GM23338 (cell line): ENCODE results near the gene ABCA13. TPM values are rescaled to one million over a fixed set of nuclear protein-coding genes. Genes with fewer than 3 reads are reported as not detected.

Experiments used
- ATAC-seq: fragments of 200-7000 bp; cut with Tn5 transposase; 3 replicates; pipeline ENCODE4 v1.9.1; 2020
- DNase-seq: peaks from one replicate; pipeline ENCODE4 v3.0.0-alpha.2; 2015; ENCODE audit warnings: low spot score
- H2AFZ ChIP-seq: fragments of 200-600 bp; sonication (generic); 2 replicates; pipeline ENCODE4 v1.8.0; 2016; ENCODE audit warnings: antibody characterized with exemption, mild to moderate bottlenecking, moderate library complexity
- H3F3A ChIP-seq: fragments of 200-600 bp; sonication (generic); replicated peaks from 2 replicates; pipeline ENCODE4 v1.8.0; 2017; ENCODE audit warnings: antibody characterized with exemption, mixed run types, low read depth
- H3K27ac ChIP-seq: fragments of 200-600 bp; sonication (generic); 2 replicates; pipeline ENCODE4 v1.6.1; 2016; ENCODE audit warnings: low read depth
- H3K27me3 ChIP-seq: fragments of 200-600 bp; sonication (generic); 2 replicates; pipeline ENCODE4 v1.8.0; 2016; ENCODE audit warnings: mild to moderate bottlenecking, mixed run types, moderate library complexity; ENCODE audit not compliant: insufficient read depth
- H3K36me3 ChIP-seq: fragments of 200-600 bp; sonication (generic); 2 replicates; pipeline ENCODE4 v1.8.0; 2016; ENCODE audit warnings: mild to moderate bottlenecking; ENCODE audit not compliant: insufficient read depth
- H3K4me1 ChIP-seq: fragments of 200-600 bp; sonication (generic); 2 replicates; pipeline ENCODE4 v1.8.0; 2016; ENCODE audit warnings: mild to moderate bottlenecking, moderate library complexity; ENCODE audit not compliant: insufficient read depth
- H3K4me2 ChIP-seq: fragments of 200-600 bp; sonication (generic); 2 replicates; pipeline ENCODE4 v1.7.1; 2017; ENCODE audit warnings: mixed run types
- H3K4me3 ChIP-seq: fragments of 200-600 bp; sonication (generic); 2 replicates; pipeline ENCODE4 v1.6.1; 2016; ENCODE audit warnings: mixed run types
- H3K79me2 ChIP-seq: fragments of 200-600 bp; sonication (generic); replicated peaks from 2 replicates; pipeline ENCODE4 v1.8.0; 2017; ENCODE audit warnings: mild to moderate bottlenecking; ENCODE audit not compliant: insufficient read depth
- H3K9me2 ChIP-seq: fragments of 200-600 bp; sonication (generic); 2 replicates; pipeline ENCODE4 v1.8.0; 2017; ENCODE audit not compliant: insufficient read depth
- H4K20me1 ChIP-seq: fragments of 200-600 bp; sonication (generic); replicated peaks from 2 replicates; pipeline ENCODE4 v1.8.0; 2017; ENCODE audit warnings: mild to moderate bottlenecking; ENCODE audit not compliant: insufficient read depth
- H3K27ac Mint-ChIP-seq: 2 replicates; pipeline ENCODE4 v1.8.0; 2020; ENCODE audit warnings: inconsistent platforms, mild to moderate bottlenecking, moderate library complexity, mixed read lengths
- H3K27me3 Mint-ChIP-seq: 3 replicates; pipeline ENCODE4 v1.8.0; 2022; ENCODE audit warnings: low read depth, mild to moderate bottlenecking, moderate library complexity, mixed read lengths, inconsistent platforms; ENCODE audit not compliant: insufficient read depth, poor library complexity
- H3K36me3 Mint-ChIP-seq: 3 replicates; pipeline ENCODE4 v1.8.0; 2021; ENCODE audit warnings: low read depth, mild to moderate bottlenecking, inconsistent platforms, moderate library complexity, mixed read lengths
- H3K4me1 Mint-ChIP-seq: 3 replicates; pipeline ENCODE4 v1.8.0; 2020; ENCODE audit warnings: mild to moderate bottlenecking, inconsistent platforms, mixed read lengths
- H3K4me3 Mint-ChIP-seq: 3 replicates; pipeline ENCODE4 v1.8.0; 2021; ENCODE audit warnings: moderate library complexity, mild to moderate bottlenecking, inconsistent platforms, mixed read lengths
- H3K9me3 Mint-ChIP-seq: 3 replicates; pipeline ENCODE4 v1.8.0; 2020; ENCODE audit warnings: moderate library complexity, mild to moderate bottlenecking, inconsistent platforms, mixed read lengths
- NANOG ChIP-seq: IDR thresholded peaks from 2 replicates; pipeline ENCODE4 v1.6.1; 2016; ENCODE audit warnings: antibody characterized with exemption, borderline replicate concordance
- polyA plus RNA-seq: library from polyadenylated mRNA; unstranded; fragments of >200 nt; fragmentation: Nextera tagmentation; extraction: Ambion mirVana; gene quantifications from 2 replicates; pipeline ENCODE4 v1.2.1, GENCODE V29; 2016
- total RNA-seq: library from RNA; depleted of rRNA; stranded (reverse); fragments of >200 nt; shearing (Covaris generic); gene quantifications from 2 replicates; pipeline ENCODE4 v1.2.3, GENCODE V29; 2014
- TF ChIP-seq, protein P1 (sequence below): IDR thresholded peaks from one replicate; pipeline ENCODE4 v1.6.1; 2018; ENCODE audit warnings: antibody characterized with exemption; ENCODE audit not compliant: unreplicated experiment
- TF ChIP-seq, protein P2 (sequence below): fragments of 250-450 bp; sonication (Bioruptor Pico); IDR thresholded peaks from 2 replicates; pipeline ENCODE4 v1.5.0; 2020; ENCODE audit warnings: mild to moderate bottlenecking, moderate library complexity
- TF ChIP-seq, protein P3 (sequence below): IDR thresholded peaks from 2 replicates; pipeline ENCODE4 v1.6.1; 2016; ENCODE audit warnings: antibody characterized with exemption

The ABCA13 gene
- total and polyA plus RNA-seq, 2 experiments from 2014 or later, result 0.21 TPM; not detected in 1

GRCh38 chr7:48419401-48419800, 248.1 kb downstream of the ABCA13 start:
- peaks cover 3% of the 10 kb centered on the region; the same call in 1 of the 3 replicates for H3K4me1 Mint-ChIP-seq
- no peak overlapping the region for H3K4me2 ChIP-seq

More at GRCh38 chr7:48419401-48419800, 248.1 kb downstream of the ABCA13 start:
- H3K4me1 ChIP-seq, result no peaks in the 10 kb centered on the region
- H3K79me2 ChIP-seq, result no peaks in the 10 kb centered on the region
- Mint-ChIP-seq H3K4me3 (no peak overlapping the region), H3K27ac (no peak overlapping the region), H3K27me3 (no peaks in the 10 kb centered on the region), H3K9me3 (no peaks in the 10 kb centered on the region), H3K36me3 (no peaks in the 10 kb centered on the region; the same call in 2 of the 3 replicates)
- no peak overlapping the region for H3K27ac ChIP-seq
- no peaks in the 10 kb centered on the region for H3K9me2 ChIP-seq
- no peak overlapping the region for H2AFZ ChIP-seq
- ATAC-seq (no peak), DNase-seq (no peak)
- H3F3A ChIP-seq, result no peaks in the 10 kb centered on the region
- no peak overlapping the region for H3K4me3 ChIP-seq
- no peaks in the 10 kb centered on the region for H3K36me3 ChIP-seq
- H3K27me3 ChIP-seq, result no peaks in the 10 kb centered on the region
- TF ChIP-seq, protein P1, sequence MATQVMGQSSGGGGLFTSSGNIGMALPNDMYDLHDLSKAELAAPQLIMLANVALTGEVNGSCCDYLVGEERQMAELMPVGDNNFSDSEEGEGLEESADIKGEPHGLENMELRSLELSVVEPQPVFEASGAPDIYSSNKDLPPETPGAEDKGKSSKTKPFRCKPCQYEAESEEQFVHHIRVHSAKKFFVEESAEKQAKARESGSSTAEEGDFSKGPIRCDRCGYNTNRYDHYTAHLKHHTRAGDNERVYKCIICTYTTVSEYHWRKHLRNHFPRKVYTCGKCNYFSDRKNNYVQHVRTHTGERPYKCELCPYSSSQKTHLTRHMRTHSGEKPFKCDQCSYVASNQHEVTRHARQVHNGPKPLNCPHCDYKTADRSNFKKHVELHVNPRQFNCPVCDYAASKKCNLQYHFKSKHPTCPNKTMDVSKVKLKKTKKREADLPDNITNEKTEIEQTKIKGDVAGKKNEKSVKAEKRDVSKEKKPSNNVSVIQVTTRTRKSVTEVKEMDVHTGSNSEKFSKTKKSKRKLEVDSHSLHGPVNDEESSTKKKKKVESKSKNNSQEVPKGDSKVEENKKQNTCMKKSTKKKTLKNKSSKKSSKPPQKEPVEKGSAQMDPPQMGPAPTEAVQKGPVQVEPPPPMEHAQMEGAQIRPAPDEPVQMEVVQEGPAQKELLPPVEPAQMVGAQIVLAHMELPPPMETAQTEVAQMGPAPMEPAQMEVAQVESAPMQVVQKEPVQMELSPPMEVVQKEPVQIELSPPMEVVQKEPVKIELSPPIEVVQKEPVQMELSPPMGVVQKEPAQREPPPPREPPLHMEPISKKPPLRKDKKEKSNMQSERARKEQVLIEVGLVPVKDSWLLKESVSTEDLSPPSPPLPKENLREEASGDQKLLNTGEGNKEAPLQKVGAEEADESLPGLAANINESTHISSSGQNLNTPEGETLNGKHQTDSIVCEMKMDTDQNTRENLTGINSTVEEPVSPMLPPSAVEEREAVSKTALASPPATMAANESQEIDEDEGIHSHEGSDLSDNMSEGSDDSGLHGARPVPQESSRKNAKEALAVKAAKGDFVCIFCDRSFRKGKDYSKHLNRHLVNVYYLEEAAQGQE, result no peak
- TF ChIP-seq, protein P2, sequence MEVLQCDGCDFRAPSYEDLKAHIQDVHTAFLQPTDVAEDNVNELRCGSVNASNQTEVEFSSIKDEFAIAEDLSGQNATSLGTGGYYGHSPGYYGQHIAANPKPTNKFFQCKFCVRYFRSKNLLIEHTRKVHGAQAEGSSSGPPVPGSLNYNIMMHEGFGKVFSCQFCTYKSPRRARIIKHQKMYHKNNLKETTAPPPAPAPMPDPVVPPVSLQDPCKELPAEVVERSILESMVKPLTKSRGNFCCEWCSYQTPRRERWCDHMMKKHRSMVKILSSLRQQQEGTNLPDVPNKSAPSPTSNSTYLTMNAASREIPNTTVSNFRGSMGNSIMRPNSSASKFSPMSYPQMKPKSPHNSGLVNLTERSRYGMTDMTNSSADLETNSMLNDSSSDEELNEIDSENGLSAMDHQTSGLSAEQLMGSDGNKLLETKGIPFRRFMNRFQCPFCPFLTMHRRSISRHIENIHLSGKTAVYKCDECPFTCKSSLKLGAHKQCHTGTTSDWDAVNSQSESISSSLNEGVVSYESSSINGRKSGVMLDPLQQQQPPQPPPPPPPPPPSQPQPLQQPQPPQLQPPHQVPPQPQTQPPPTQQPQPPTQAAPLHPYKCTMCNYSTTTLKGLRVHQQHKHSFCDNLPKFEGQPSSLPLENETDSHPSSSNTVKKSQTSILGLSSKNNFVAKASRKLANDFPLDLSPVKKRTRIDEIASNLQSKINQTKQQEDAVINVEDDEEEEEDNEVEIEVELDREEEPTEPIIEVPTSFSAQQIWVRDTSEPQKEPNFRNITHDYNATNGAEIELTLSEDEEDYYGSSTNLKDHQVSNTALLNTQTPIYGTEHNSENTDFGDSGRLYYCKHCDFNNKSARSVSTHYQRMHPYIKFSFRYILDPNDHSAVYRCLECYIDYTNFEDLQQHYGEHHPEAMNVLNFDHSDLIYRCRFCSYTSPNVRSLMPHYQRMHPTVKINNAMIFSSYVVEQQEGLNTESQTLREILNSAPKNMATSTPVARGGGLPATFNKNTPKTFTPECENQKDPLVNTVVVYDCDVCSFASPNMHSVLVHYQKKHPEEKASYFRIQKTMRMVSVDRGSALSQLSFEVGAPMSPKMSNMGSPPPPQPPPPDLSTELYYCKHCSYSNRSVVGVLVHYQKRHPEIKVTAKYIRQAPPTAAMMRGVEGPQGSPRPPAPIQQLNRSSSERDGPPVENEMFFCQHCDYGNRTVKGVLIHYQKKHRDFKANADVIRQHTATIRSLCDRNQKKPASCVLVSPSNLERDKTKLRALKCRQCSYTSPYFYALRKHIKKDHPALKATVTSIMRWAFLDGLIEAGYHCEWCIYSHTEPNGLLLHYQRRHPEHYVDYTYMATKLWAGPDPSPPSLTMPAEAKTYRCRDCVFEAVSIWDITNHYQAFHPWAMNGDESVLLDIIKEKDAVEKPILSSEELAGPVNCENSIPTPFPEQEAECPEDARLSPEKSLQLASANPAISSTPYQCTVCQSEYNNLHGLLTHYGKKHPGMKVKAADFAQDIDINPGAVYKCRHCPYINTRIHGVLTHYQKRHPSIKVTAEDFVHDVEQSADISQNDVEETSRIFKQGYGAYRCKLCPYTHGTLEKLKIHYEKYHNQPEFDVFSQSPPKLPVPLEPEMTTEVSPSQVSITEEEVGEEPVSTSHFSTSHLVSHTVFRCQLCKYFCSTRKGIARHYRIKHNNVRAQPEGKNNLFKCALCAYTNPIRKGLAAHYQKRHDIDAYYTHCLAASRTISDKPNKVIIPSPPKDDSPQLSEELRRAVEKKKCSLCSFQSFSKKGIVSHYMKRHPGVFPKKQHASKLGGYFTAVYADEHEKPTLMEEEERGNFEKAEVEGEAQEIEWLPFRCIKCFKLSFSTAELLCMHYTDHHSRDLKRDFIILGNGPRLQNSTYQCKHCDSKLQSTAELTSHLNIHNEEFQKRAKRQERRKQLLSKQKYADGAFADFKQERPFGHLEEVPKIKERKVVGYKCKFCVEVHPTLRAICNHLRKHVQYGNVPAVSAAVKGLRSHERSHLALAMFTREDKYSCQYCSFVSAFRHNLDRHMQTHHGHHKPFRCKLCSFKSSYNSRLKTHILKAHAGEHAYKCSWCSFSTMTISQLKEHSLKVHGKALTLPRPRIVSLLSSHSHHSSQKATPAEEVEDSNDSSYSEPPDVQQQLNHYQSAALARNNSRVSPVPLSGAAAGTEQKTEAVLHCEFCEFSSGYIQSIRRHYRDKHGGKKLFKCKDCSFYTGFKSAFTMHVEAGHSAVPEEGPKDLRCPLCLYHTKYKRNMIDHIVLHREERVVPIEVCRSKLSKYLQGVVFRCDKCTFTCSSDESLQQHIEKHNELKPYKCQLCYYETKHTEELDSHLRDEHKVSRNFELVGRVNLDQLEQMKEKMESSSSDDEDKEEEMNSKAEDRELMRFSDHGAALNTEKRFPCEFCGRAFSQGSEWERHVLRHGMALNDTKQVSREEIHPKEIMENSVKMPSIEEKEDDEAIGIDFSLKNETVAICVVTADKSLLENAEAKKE (CRISPR knock-in tag), result no peak
- no peak for TF ChIP-seq NANOG
- TF ChIP-seq, protein P3, sequence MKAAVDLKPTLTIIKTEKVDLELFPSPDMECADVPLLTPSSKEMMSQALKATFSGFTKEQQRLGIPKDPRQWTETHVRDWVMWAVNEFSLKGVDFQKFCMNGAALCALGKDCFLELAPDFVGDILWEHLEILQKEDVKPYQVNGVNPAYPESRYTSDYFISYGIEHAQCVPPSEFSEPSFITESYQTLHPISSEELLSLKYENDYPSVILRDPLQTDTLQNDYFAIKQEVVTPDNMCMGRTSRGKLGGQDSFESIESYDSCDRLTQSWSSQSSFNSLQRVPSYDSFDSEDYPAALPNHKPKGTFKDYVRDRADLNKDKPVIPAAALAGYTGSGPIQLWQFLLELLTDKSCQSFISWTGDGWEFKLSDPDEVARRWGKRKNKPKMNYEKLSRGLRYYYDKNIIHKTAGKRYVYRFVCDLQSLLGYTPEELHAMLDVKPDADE, result no peak
- no peaks in the 10 kb centered on the region for H4K20me1 ChIP-seq
